CD4-positive, alpha-beta T cell treated with Interleukin-15 for 1 hour (primary cell): ENCODE results near the gene MVB12A.
A peak's percentile ranks its signal among the peaks of the same experiment; 100 is the strongest.

Experiments
- DNase-seq: peaks from one replicate; pipeline ENCODE4 v3.0.0-alpha.2; 2020

MVB12A gene

DNA sequence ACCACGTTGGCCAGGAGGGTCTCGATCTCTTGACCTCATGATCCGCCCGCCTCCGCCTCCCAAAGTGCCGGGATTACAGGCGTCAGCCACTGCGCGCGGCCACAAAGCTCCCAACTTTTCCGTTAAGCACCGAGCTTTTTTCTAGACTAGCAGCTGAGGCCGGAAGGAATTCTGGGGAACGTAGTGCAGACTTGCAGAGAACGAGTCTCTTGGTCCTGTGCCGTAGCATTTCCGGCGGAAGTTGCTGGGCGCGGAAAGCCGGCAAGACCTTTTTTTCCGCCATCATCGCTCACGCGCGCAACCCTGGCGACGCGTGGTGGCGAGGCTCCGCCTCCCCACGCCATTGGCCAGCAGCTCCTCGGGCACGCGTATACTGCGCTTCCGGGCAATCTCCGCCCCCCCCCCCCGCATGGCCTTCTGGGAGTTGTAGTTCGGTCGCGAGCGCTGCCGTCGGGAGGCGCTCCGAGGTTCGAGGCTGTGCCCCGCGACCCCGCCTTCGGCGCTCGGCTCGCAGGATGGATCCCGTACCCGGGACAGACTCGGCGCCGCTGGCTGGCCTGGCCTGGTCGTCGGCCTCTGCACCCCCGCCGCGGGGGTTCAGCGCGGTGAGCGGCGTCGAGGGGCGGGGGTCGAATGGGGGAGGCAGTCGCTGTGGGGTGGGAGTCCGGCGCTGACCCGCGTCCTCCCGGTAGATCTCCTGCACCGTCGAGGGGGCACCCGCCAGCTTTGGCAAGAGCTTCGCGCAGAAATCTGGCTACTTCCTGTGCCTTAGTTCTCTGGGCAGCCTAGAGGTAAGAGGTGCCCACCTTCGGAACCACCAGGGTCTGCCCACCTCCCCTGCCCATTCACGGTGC, at the start of gene MVB12A:
TSS of gene MVB12A (plus strand) at position 427 of the 854 bp plus-strand sequence. CDS start at position 516, 89 bp downstream.
- peak; percentile 98 for DNase-seq

GRCh38 chr19:17376935-17377600, 42.8 kb upstream of the MVB12A start, which contains the start of gene PLVAP:
Gene PLVAP, minus strand, starts transcription at chr19:17377342. Its CDS starts 54 bp downstream, at chr19:17377288.
- no peak for DNase-seq

GRCh38 chr19:17378271-17378670, 41.6 kb upstream of the MVB12A start:
- no peak for DNase-seq

GRCh38 chr19:17379221-17379631, 40.6 kb upstream of the MVB12A start:
- no peak for DNase-seq

GRCh38 chr19:17380426-17381138, 39.3 kb upstream of the MVB12A start:
- DNase-seq: no peak

- peak; percentile 55 for DNase-seq
These were observed 33.8 kb upstream of the MVB12A start for GRCh38 chr19:17385878-17386611.

GRCh38 chr19:17389288-17389687, 30.6 kb upstream of the MVB12A start:
- no peak for DNase-seq

- no peak for DNase-seq
These were observed 29.7 kb upstream of the MVB12A start for GRCh38 chr19:17389957-17390664.

DNA sequence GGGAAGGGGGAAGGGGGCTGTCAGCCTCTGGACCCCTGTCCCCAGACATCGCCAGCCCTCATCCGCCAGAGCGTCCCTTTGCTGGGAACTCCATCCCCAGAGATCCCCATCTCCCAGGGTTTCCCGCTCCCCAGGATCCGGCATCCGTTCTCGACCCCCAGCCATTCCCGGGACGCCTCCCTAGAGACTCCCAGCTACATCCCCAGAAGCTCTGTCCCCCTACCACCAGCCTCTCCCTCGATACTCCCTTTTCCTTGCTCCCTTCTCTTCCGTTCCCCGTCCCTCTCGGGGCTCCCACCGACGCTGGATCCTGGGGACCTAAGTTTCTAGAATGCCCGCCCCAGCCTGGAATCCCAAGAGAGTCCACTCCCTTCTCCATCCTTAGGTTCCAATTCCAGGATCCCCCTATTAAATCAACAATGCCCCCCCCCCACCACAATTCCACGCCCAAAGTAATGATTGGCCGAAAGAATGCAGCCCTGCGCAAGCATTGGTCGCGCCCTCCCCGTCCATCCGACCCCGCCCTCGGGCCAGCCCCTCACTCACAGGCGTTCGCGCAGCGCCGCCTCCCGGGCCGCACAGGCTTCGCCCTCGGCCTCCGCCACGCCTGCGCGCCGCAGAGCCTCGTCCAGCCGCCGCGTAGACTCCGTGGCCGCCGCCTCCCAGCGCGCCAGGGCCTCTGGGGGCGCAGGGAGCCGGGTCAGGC, 29.0 kb upstream of the MVB12A start:
- peak; percentile 86 for DNase-seq

- DNase-seq: no peak
These were observed 28.3 kb upstream of the MVB12A start for GRCh38 chr19:17391371-17392151.

GRCh38 chr19:17393002-17393401, 26.8 kb upstream of the MVB12A start:
- DNase-seq: no peak

DNA sequence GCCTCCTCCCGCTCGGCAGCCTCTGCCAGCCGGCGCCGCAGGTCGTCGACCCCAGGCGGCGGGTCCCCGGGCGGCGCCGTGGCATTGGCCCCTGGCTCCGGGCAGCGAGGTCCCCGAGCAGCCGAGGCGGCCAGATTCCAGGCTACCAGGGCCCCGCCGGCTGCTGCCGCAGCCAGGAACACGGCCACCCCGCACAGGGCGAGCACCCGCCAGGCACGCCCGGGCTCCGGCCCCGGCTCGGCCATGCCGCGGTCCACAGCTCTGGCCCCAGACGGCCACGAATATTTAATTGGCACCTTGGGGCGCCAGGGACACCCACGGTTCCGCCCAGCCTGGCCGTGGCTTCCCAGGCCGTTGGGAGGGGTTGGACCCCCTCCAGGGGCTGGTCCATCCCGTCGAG, 25.9 kb upstream of the MVB12A start, which contains the start of gene CCDC194:
TSS of gene CCDC194 (minus strand) at position 283 of the 400 bp plus-strand sequence. CDS start at position 245, 38 bp downstream.
- no peak for DNase-seq

DNA sequence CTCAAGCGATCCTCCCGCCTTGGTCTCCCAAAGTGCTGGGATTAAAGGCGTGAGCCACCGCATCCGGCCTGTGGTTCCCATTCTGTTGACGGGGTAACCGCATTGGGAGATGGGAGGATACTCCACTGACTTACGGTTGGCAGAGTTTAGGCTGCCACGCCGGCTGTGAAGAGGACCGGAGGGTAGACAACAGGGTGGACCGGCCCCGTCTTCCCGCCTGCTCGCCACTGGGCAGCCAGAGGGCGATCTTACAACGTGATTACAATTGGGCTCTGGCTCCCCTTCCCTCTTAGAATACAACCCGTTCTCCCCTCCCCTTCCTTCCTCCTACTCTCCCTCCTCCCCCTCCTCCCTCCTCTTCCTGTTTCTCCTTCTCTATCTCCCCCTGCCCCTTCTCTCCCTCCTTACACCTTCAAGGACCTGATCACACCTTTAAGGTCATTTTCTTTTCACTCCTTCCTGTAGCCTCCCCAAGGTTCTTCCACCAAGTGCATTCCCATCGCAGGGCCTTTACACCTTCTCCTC, 24.9 kb upstream of the MVB12A start:
- DNase-seq: no peak

GRCh38 chr19:17398902-17399527, 20.8 kb upstream of the MVB12A start:
- DNase-seq: no peak

DNA sequence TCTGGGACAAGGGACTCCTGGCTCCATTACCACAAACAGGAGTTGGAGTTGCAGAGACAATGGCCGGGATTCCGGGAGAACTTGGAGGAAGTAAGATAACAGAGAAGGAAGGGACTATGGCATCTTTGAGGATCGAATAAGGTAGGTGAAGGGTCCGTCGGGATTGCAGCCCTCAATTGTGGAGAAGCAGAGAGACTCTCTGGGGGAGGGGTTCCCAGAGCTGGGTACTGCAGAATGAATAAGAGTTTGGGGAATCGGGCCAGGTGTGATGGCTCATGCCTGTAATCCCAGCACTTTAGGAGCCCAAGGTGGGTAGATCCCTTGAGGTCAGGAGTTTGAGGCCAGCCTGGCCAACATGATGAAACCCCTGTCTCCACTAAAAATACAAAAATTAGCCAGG, 18.2 kb upstream of the MVB12A start:
- no peak for DNase-seq

DNA sequence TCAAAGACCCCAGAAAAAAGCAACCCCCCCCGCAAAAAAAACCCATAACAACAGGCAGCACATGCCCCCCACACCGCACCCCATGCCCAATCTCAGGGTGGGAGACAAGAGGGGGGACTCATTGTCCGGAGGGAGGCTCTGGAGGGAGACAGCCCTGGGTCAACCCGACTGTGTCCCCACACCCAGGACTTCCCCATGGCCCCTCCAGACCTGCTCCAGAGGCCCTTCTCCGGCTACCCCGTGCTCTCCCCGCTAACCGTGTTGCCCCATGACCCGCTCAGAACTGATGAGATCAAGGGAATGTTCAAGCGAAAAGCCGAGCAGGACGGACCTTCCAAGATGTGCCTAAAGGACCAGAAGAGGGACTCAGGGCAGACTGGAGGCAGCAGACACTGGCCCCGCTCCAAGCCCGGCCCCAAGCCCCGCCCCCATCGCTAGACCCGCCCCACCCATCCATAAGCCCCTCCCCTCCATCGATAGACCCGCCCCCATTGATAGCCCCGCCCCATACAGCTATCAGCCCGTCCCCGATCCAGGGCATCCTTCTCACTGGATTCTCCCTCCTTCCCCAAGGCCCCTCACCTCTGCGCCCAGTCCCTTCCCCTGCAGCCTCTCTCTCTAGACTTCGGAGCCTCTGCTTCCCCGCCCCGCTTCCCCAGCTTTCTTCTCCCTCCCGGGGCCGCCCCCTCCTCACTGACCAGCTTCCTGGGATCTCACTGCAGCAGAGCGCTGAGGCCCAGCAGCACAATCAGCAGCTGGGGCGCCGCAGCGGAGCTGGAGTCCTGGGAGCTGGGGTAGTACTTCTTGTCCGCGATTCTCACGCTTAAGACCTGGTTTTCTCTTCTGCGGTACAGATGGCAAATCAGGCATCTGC, 16.6 kb upstream of the MVB12A start:
- DNase-seq: no peak

- DNase-seq: no peak
These were observed 15.8 kb upstream of the MVB12A start for GRCh38 chr19:17404015-17404414.

- no peak for DNase-seq
These were observed 15.1 kb upstream of the MVB12A start for GRCh38 chr19:17404621-17405249.
